ENCODE results near the gene SIK3. TPM values are rescaled to one million over a fixed set of nuclear protein-coding genes. Genes with fewer than 3 reads are reported as not detected.

SIK3 gene
- total and polyA plus RNA-seq, 2 experiments from 2014 or later, result 6.1 to 33.9 TPM

GRCh38 chr11:117074119-117074518, 24.1 kb downstream of the SIK3 start:
- no peak overlapping the region for H3K27ac Mint-ChIP-seq
- no peak overlapping the region for H3K4me3 ChIP-seq
- no peaks in the 10 kb centered on the region; the same call in 2 of the 3 replicates for H3K36me3 Mint-ChIP-seq (ENCODE audit: low read depth)
- H3K36me3 ChIP-seq (ENCODE audit: insufficient read depth), result no peaks in the 10 kb centered on the region
- DNase-seq (ENCODE audit: low spot score) (no peak), ATAC-seq (no peak)
- no peaks in the 10 kb centered on the region for H3K9me2 ChIP-seq (ENCODE audit: insufficient read depth)
- no peaks in the 10 kb centered on the region for H3K9me3 Mint-ChIP-seq
- no peak overlapping the region; the same call in 1 of the 2 replicates for H3K27ac ChIP-seq (ENCODE audit: low read depth)
- H3K27me3 Mint-ChIP-seq (ENCODE audit: insufficient read depth, low read depth, poor library complexity), result peaks cover 1% of the 10 kb centered on the region
- H3K4me1 ChIP-seq (ENCODE audit: insufficient read depth), result peaks cover 32% of the 10 kb centered on the region
- TF ChIP-seq CTCF (conservative IDR thresholded peaks at IDR 0.05; ENCODE audit: low read depth in 2 of 2) (no peak), ETS1 (IDR thresholded peaks at IDR 0.05) (no peak), REST (IDR thresholded peaks at IDR 0.05; ENCODE audit: unreplicated experiment) (no peak), NANOG (IDR thresholded peaks at IDR 0.05; ENCODE audit: borderline replicate concordance) (no peak), POLR2AphosphoS5 (IDR thresholded peaks at IDR 0.05; ENCODE audit: low read depth) (no peak), ZNF462 (CRISPR knock-in tag; IDR thresholded peaks at IDR 0.05) (no peak)
- no peak overlapping the region for H2AFZ ChIP-seq
- no peaks in the 10 kb centered on the region for H3F3A ChIP-seq (replicated peaks; ENCODE audit: low read depth)
- H3K79me2 ChIP-seq (replicated peaks; ENCODE audit: insufficient read depth), result peaks cover 99% of the 10 kb centered on the region
- no peak overlapping the region for H3K4me3 Mint-ChIP-seq
- no peaks in the 10 kb centered on the region for H3K27me3 ChIP-seq (ENCODE audit: insufficient read depth)
- H3K4me2 ChIP-seq, result no peak overlapping the region
- H3K4me1 Mint-ChIP-seq, result peaks cover 35% of the 10 kb centered on the region
- H4K20me1 ChIP-seq (replicated peaks; ENCODE audit: insufficient read depth), result peaks cover 8% of the 10 kb centered on the region; the same call in 1 of the 2 replicates

Data from GM23338 (cell line).